GM21423 (cell line): ENCODE measurements around the gene SGSH.
A peak's percentile ranks its signal among the peaks of the same experiment; 100 is the strongest.
"Not testable (repeated sequence)": the region's sequence is repeated elsewhere in the genome, so short reads cannot be mapped to it uniquely, and the experiment has no call there.

ENCODE experiments used
- ATAC-seq: cut with Tn5 transposase; IDR thresholded peaks from one replicate; pipeline ENCODE4 v1.9.1; 2021; ENCODE audit warnings: mild to moderate bottlenecking, moderate library complexity; ENCODE audit not compliant: unreplicated experiment

The SGSH gene

GRCh38 chr17:80254396-80255251 lies 34.5 kb upstream of the SGSH start:
- peak; percentile 48 for ATAC-seq

GRCh38 chr17:80253631-80254395 lies 33.7 kb upstream of the SGSH start:
- ATAC-seq: no peak

DNA sequence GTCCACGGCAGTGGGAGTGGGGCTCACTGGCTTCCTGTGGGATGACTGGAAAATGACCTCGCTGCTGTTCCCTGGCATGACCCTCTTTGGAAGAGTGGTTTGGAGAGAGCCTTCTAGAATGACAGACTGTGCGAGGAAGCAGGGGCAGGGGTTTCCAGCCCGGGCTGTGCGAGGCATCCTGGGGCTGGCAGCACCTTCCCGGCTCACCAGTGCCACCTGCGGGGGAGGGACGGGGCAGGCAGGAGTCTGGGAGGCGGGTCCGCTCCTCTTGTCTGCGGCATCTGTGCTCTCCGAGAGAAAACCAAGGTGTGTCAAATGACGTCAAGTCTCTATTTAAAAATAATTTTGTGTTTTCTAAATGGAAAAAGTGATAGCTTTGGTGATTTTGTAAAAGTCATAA lies 32.7 kb upstream of the SGSH start:
- ATAC-seq: peak; percentile 48

DNA sequence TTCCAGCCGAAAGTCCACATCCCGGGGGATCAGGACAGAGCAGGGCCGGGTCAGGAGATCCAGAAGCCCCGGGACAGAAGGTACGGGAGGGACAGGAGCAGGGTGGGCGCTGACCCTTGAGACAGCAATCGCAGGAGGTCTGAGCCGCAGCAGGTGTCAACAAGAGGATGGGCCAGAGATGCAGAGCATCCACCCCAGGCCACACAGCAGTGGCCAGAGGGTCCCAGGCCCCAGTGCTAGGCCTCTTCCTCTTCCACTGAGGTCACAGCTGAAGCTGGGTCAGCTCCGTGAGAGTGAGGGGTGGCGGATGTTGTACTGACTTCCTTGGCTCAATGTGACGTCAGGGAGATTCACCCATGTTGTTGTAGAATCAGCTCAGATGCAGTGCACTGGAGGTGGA lies 31.8 kb upstream of the SGSH start:
- no peak for ATAC-seq

GRCh38 chr17:80248894-80249710 lies 29.0 kb upstream of the SGSH start:
- no peak for ATAC-seq

DNA sequence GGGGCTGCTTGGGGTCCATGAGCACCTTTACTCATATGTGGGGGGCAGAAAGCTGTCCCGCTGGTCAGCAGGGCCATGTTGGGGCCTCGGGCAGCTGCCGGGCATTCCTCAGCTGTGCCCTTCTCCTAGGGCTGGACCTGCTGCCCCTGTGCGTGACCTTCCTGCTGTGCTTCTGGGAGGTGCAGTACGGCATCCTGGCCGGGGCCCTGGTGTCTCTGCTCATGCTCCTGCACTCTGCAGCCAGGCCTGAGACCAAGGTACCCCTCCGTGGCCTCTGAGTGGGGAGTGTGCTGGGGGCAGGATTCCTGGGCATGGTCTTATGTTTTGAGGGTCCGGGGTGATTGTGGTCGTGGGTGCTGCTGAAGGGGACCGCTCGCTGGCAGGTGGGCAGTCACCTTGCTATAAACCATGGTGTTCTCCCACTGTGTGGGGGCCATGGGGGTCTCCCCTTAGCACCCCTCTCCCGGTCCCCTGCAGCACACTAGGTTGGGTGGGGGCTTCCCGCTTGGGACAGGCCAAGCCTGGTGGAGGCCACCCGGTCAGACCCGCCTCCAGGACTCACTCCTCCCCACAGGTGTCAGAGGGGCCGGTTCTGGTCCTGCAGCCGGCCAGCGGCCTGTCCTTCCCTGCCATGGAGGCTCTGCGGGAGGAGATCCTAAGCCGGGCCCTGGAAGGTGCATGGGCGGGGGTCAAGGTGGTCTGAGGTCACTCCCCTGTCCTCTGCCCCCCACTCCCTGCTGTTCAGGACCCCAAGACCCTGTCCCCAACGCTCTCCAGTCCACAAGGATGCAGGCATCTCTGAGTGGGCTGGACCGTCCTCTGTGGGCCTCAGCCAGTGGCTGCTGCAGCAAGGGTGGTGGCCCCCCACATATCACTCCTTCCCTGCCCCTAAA lies 28.1 kb upstream of the SGSH start:
- no peak for ATAC-seq

GRCh38 chr17:80247561-80247960 lies 27.4 kb upstream of the SGSH start:
- ATAC-seq: no peak

GRCh38 chr17:80246726-80247125 lies 26.6 kb upstream of the SGSH start:
- no peak for ATAC-seq

DNA sequence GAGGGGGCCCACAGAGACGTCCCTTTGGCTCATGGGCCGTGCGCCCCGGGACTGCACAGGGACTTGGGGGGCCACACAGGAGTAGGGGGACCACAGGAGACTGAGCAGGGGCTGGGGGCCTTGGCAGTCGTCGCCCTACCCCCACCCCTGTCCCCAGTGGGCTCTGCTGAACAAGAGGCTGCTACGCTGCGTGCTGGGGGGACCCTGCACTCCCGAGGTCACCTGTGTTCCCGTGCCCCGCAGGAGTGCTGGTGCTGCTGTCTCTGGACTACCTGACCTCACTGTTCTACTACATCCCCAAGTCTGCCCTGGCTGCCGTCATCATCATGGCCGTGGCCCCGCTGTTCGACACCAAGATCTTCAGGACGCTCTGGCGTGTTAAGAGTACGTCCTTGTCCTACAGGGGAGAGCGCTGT lies 26.1 kb upstream of the SGSH start:
- no peak for ATAC-seq

- ATAC-seq: no peak
Observed at GRCh38 chr17:80245566-80246265, 25.6 kb upstream of the SGSH start.

DNA sequence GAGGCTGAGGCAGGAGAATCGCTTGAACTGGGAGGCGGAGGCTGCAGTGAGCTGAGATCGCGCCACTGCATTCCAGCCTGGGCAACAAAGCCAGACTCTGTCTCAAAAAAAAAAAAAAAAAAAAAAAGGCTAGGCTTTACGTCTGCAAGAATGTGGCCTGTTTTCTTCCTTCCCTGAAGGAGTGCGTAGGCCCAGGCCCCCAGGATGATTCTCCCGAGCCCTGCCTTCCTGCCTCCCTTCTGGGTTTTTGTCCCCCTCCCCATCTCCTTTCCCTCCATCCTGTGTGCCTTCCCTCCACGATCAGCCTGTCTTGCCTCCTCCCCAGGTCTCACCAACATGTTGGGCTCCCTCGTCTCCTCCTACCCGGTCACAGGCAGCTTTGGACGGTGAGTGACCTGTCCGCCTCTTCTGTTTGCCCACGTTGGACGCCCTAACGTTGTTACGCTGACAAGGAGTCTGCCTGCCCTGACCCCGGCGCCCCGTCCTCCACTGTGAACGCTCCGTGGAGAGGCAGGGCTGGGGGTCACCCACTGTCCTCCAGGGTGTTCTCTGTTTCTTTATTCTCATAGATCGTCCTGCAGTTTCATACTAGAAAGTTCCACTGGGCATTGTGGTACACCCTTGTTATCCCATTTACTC lies 24.9 kb upstream of the SGSH start:
- ATAC-seq: no peak

DNA sequence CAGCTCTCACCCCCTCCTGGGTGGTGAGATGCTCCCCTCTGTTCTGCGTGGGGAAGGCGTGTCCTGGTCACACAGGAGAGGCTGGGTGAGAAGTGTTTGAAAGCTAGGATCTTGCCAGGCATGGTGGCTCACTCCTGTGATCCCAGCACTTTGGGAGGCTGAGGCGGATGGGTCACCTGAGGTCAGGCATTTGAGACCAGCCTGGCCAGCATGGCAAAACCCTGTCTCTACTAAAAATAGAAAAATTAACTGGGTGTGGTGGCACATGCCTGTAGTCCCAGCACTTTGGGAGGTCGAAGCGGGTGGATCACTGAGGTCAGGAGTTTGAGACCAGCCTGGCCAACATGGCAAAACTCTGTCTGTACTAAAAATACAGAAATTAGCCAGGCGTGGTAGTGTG lies 24.3 kb upstream of the SGSH start:
- ATAC-seq: not testable (repeated sequence)

- ATAC-seq: no peak
Observed at GRCh38 chr17:80243526-80244433, 23.6 kb upstream of the SGSH start.

GRCh38 chr17:80242505-80242904 lies 22.4 kb upstream of the SGSH start:
- no peak for ATAC-seq

DNA sequence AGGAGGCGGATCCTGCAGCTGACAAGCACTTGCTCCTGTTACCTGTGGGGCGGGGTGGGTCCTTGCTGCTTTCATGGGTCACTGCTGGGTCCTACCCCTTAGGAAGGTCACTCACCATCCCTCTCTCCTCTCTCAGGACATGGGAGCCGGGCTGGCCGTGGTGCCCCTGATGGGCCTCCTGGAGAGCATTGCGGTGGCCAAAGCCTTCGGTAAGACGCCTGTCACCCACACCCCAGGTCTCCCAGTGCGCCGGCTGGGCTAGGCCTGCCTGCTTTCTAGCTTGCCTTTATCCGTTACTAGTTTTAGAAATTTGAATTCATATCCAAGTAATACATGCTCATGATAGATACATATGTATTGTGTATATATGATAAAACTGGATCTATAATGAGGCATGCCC lies 17.3 kb upstream of the SGSH start:
- ATAC-seq: no peak

DNA sequence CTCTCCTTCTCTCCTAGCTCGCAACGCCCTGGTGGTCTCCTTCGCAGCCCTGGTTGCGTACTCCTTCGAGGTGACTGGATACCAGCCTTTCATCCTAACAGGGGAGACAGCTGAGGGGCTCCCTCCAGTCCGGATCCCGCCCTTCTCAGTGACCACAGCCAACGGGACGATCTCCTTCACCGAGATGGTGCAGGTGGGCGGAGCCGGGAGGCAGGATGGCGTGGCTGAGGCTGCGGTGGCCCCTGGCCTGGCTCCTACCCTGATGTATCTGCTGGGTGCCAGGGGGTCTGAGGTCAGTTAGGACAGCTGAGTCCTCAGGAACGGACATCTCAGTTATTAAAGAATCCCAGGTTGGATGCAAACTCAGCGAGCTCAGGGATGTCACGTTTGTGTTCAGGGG lies 16.8 kb upstream of the SGSH start:
- ATAC-seq: no peak

DNA sequence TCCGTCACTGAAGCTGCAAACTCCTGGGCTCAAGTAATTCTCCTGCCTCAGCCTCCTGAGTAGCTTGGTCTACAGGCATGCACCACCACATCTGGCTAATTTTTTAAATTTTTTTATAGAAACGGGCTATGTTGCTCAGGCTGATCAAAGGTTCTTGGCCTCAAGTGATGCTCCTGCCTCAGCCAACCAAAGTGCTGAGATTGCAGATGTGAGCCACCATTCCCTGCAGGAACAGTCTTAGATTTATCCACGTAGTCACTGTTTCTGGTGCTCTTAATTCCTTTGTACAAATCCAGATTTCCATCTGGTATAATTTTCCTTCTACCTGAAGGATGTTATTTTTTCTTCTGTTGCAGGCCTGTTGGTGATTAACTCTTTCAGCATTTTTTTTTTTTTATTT lies 13.1 kb upstream of the SGSH start:
- no peak for ATAC-seq

- no peak for ATAC-seq
Observed at GRCh38 chr17:80232438-80232837, 12.3 kb upstream of the SGSH start.
